ENCODE results near the gene MAP1LC3A.

DNA sequence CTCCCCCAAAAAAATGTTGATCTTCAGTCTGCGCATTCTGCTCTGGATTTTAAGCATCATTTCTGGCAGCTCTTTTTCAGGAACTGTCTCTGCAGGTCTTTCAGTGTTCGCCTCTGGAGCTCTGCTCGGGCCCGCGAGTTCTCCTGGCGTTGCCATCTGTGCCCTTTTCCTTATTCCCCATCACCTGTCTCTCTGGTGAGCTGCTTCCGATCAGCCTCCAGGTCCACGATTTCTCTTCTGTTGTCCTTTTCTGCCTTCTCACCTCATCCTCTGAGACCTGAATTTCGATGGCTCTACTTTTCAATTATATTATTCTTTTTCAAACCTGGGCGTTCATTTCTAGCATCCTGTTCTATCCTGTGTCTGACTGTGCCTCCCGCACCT lies 590 bp upstream of the MAP1LC3A start:
- TF ChIP-seq, protein P1, sequence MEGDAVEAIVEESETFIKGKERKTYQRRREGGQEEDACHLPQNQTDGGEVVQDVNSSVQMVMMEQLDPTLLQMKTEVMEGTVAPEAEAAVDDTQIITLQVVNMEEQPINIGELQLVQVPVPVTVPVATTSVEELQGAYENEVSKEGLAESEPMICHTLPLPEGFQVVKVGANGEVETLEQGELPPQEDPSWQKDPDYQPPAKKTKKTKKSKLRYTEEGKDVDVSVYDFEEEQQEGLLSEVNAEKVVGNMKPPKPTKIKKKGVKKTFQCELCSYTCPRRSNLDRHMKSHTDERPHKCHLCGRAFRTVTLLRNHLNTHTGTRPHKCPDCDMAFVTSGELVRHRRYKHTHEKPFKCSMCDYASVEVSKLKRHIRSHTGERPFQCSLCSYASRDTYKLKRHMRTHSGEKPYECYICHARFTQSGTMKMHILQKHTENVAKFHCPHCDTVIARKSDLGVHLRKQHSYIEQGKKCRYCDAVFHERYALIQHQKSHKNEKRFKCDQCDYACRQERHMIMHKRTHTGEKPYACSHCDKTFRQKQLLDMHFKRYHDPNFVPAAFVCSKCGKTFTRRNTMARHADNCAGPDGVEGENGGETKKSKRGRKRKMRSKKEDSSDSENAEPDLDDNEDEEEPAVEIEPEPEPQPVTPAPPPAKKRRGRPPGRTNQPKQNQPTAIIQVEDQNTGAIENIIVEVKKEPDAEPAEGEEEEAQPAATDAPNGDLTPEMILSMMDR (conservative IDR thresholded peaks at IDR 0.05): no peak
- TF ChIP-seq ZFX (IDR thresholded peaks at IDR 0.05): no peak

Data from C4-2B (cell line).